ENCODE results near the gene QRICH1. TPM values are rescaled to one million over a fixed set of nuclear protein-coding genes. Genes with fewer than 3 reads are reported as not detected.
"Not testable (repeated sequence)": the region's sequence is repeated elsewhere in the genome, so short reads cannot be mapped to it uniquely, and the experiment has no call there.

The QRICH1 gene
- total and polyA plus RNA-seq, 2 donors (not counting 3 experiments of a cell fraction or from before 2014, with no cell fraction given): 89.7 to 116 TPM

DNA sequence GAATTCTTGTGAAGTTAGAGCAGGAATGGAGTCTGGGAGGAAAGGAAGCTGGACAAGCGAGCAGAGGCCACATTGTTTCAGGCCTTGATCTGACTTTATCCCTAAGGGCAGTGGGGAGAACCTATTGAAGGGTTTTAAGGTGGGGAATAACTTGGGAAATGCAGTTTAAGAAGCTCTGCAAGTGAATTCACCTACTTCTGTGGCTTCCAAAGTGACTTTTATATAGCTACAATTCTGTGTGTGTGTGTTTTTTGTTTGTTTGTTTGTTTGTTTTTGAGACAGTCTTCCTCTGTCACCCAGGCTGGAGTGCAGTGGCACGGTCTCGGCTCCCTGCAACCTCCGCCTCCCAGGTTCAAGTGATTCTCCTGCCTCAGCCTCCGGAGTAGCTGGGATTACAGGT, 85.2 kb downstream of the QRICH1 start:
- H3K36me3 ChIP-seq (ENCODE audit: control insufficient read depth in 2 of 2, extremely low read depth in 1 of 2, insufficient read depth in 2 of 2, low read length in 2 of 2): peaks cover 0 to 21% of the 10 kb centered on the region in 2 experiments
- H4K20me1 ChIP-seq (replicated peaks; ENCODE audit: control insufficient read depth, extremely low read depth, insufficient read depth, low read length); H3K9ac ChIP-seq (replicated peaks; ENCODE audit: extremely low read depth, insufficient read depth, low read length); intact Hi-C loops (cut with micrococcal nuclease); H3K4me3 ChIP-seq (replicated peaks in 1 of 3; ENCODE audit: insufficient read depth in 1 of 3, low read depth in 1 of 3, low read length in 3 of 3); dilution Hi-C loops (cut with MboI; ENCODE audit: extremely low pct_ligation_motif_present, low sequenced_read_pairs); H2AFZ ChIP-seq (ENCODE audit: low read depth, low read length); H3K9me1 ChIP-seq (replicated peaks; ENCODE audit: control insufficient read depth, extremely low read depth, insufficient read depth, low read length); H3K9me3 ChIP-seq (replicated peaks; ENCODE audit: control insufficient read depth, insufficient read depth, low read length); H3K27ac ChIP-seq (ENCODE audit: insufficient read depth, low read depth, low read length); DNase-seq (ENCODE audit: low read depth, low spot score); H3K27me3 ChIP-seq (ENCODE audit: control insufficient read depth in 2 of 2, insufficient read depth in 2 of 2, low read length in 2 of 2): not testable (repeated sequence)
- TF ChIP-seq POLR2A (IDR thresholded peaks at IDR 0.05; ENCODE audit: low read depth, low read length): peak; percentile 24
- ChIA-PET POLR2A (interaction anchor here (1.0 to 3.7 kb wide), 5 partner anchors 8 to 21 kb away, joined by 3 to 40 read pairs (median 4); partner anchors contain the start of genes DALRD3, IMPDH2, NDUFAF3 and P4HTM), CTCF (interaction anchor here (0.7 to 12.8 kb wide), 4 partner anchors 13 to 441 kb away, joined by 3 to 254 read pairs (median 32); partner anchors contain the start of genes NDUFAF3 and P4HTM)
- peaks cover 38% of the 10 kb centered on the region for H3K79me2 ChIP-seq (ENCODE audit: control insufficient read depth, insufficient read depth, low read length)
- BruUV-seq (replicated peaks): TSS peak; percentile 5
- peak; percentile 60 for FAIRE-seq
- peak overlapping the region; percentile 70 for H3K4me2 ChIP-seq (ENCODE audit: insufficient read depth, low read length)
- H3K4me1 ChIP-seq (ENCODE audit: control insufficient read depth, extremely low read depth, insufficient read depth, low read length): peaks cover 15% of the 10 kb centered on the region

DNA sequence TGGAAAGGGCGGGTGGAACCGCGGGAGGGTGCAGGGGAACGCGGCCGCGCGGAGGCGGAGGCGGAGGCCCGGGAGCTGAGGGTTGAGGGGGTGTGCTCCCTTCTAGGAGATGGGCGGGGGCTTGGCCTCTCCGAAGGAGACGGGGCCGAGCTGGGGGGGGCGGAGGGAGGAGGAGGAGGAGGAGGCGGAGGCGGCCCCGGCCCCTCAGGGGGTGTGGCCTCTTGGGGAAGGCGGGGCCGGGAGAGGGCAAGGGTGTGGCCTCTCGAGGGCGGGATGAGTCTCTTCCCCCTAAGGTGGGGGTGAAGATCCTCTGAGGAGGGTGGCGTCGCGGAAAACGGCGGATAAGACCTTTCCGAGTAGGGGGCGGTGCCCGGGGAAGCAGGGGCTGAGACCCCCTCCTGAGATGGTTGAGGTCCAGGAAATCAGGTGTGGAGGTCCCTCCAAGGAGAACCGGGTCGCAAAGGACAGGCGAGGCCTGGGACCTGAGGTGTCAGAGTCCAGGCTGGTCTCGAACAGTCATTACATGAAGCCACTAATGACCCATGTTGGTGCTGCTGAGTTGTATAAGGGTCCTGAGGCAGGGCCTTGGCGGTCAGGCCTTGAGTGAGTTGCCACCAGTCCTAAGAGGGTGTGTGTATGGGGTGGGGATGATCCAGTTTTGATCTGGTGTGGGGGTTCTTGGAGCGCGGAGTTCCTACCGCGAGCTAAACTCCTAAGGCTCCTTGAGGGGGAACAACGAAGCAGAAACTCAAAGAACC, 85.9 kb downstream of the QRICH1 start:
- peak overlapping the region; percentile 57 for H3K27ac ChIP-seq (ENCODE audit: insufficient read depth, low read depth, low read length)
- peak overlapping the region; percentile 70 for H3K4me2 ChIP-seq (ENCODE audit: insufficient read depth, low read length)
- CTCF ChIA-PET: interaction anchor here (0.9 to 12.8 kb wide), 8 partner anchors 8 to 441 kb away, joined by 4 to 254 read pairs (median 9); partner anchors contain the start of genes DALRD3, IMPDH2, NDUFAF3 and P4HTM
- no peaks in the 10 kb centered on the region for H3K9me1 ChIP-seq (replicated peaks; ENCODE audit: control insufficient read depth, extremely low read depth, insufficient read depth, low read length)
- peaks cover 15% of the 10 kb centered on the region for H3K4me1 ChIP-seq (ENCODE audit: control insufficient read depth, extremely low read depth, insufficient read depth, low read length)
- H3K79me2 ChIP-seq (ENCODE audit: control insufficient read depth, insufficient read depth, low read length): peaks cover 35% of the 10 kb centered on the region
- DNase-seq (ENCODE audit: low read depth, low spot score): peak; percentile 75
- POLR2A ChIA-PET: interaction anchor here (1.4 to 3.7 kb wide), 6 partner anchors 9 to 21 kb away, joined by 8 to 40 read pairs (median 13); partner anchors contain the start of genes DALRD3, IMPDH2, NDUFAF3 and P4HTM
- H3K4me3 ChIP-seq (replicated peaks in 1 of 3; ENCODE audit: insufficient read depth in 1 of 3, low read depth in 1 of 3, low read length in 3 of 3): peak overlapping the region; percentile 39 to 93 (median 46)
- H3K9me3 ChIP-seq (replicated peaks; ENCODE audit: control insufficient read depth, insufficient read depth, low read length): no peaks in the 10 kb centered on the region
- H3K27me3 ChIP-seq (ENCODE audit: control insufficient read depth in 2 of 2, insufficient read depth in 2 of 2, low read length in 2 of 2): no peaks in the 10 kb centered on the region
- peak overlapping the region; percentile 0 for H2AFZ ChIP-seq (ENCODE audit: low read depth, low read length)
- H3K36me3 ChIP-seq (ENCODE audit: control insufficient read depth in 2 of 2, extremely low read depth in 1 of 2, insufficient read depth in 2 of 2, low read length in 2 of 2): peaks cover 0 to 16% of the 10 kb centered on the region in 2 experiments
- no peaks in the 10 kb centered on the region for H4K20me1 ChIP-seq (replicated peaks; ENCODE audit: control insufficient read depth, extremely low read depth, insufficient read depth, low read length)
- TF ChIP-seq, protein P1, sequence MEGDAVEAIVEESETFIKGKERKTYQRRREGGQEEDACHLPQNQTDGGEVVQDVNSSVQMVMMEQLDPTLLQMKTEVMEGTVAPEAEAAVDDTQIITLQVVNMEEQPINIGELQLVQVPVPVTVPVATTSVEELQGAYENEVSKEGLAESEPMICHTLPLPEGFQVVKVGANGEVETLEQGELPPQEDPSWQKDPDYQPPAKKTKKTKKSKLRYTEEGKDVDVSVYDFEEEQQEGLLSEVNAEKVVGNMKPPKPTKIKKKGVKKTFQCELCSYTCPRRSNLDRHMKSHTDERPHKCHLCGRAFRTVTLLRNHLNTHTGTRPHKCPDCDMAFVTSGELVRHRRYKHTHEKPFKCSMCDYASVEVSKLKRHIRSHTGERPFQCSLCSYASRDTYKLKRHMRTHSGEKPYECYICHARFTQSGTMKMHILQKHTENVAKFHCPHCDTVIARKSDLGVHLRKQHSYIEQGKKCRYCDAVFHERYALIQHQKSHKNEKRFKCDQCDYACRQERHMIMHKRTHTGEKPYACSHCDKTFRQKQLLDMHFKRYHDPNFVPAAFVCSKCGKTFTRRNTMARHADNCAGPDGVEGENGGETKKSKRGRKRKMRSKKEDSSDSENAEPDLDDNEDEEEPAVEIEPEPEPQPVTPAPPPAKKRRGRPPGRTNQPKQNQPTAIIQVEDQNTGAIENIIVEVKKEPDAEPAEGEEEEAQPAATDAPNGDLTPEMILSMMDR (IDR thresholded peaks at IDR 0.05; ENCODE audit: extremely low read depth in 1 of 2, insufficient read depth in 1 of 2, low read depth in 1 of 2, low read length in 2 of 2): no peak
- TF ChIP-seq FOS (IDR thresholded peaks at IDR 0.05; ENCODE audit: borderline replicate concordance, insufficient read depth, low read length) (no peak), POLR2AphosphoS5 (IDR thresholded peaks at IDR 0.05; ENCODE audit: insufficient read depth, low read depth, low read length) (peak; percentile 1), MYC (IDR thresholded peaks at IDR 0.05; ENCODE audit: low read depth, low read length) (no peak)
- dilution Hi-C loops (cut with MboI; ENCODE audit: extremely low pct_ligation_motif_present, low sequenced_read_pairs) (no loop called here), intact Hi-C loops (cut with micrococcal nuclease) (loop anchor here (1.0 kb wide), 3 partner anchors 13 to 21 kb away; partner anchors contain the start of gene IMPDH2)
- no peak for FAIRE-seq
- peak overlapping the region; percentile 96 for H3K9ac ChIP-seq (replicated peaks; ENCODE audit: extremely low read depth, insufficient read depth, low read length)
- no TSS peak for BruUV-seq (replicated peaks)
